GM12872 (cell line): ENCODE measurements around the gene GXYLT1.

ENCODE experiments used
- CTCF ChIP-seq: IDR thresholded peaks from 3 replicates; pipeline ENCODE4 v1.5.1; 2011; ENCODE audit warnings: low read depth, mild to moderate bottlenecking, low read length, moderate library complexity; ENCODE audit not compliant: insufficient read depth

Gene GXYLT1

DNA sequence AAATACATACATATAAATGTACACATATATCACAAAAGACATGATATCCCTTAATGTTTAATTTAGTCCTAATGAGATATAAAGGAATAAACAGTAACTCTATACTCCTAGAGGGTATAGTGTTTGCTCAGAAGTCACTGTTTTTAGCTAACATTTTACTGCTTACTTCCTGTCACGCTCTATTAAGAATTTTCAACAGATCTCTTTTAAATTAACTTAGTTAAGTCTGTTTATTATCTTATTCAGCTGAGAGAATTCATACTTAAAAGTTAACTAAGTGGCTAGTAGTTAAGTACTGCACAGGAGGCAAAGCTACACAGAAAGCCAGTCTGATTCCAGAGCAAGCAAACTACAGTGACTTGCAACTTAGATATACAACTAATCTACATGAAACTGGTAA is 39.9 kb downstream of the GXYLT1 start:
- TF ChIP-seq CTCF = no peak

GRCh38 chr12:42104087-42104486 is 40.6 kb downstream of the GXYLT1 start:
- no peak; the same call in 2 of the 3 replicates for TF ChIP-seq CTCF

DNA sequence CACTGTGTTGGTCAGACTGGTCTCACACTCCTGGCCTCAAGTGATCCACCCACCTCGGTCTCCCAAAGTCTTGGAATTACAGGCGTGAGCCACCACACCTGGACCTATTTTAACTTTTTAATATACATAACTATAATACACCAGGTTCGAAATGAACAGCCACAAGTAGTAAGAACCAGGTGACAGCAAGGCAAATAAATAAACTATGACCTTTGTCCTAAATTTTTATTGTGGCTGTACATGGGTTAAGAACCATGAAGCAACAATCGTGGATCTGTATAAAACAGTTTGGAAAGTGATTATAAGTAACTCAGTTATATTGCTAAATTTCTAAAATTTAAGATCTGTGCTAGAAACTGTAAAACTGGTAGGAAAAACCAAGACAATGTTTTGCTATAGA is 41.5 kb downstream of the GXYLT1 start:
- no peak for TF ChIP-seq CTCF

DNA sequence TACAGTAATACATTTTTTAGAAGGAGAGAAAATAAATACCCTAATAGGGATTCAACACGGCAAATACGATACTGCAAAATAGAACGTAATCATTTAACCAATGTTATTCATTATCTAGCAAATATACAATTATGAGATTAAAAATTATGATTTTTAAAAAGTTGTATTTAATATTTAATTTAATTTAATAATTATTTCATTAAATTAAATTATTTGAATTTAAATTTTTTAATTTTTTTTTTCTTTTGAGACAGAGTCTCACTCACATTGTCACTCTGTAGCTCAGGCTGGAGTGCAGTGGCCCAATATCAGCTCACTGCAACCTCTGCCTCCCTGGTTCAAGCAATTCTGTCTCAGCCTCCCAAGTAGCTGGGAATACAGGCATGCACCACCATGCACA is 42.0 kb downstream of the GXYLT1 start:
- no peak for TF ChIP-seq CTCF

GRCh38 chr12:42099433-42099832 is 45.2 kb downstream of the GXYLT1 start:
- TF ChIP-seq CTCF = no peak

- no peak for TF ChIP-seq CTCF
Observed at GRCh38 chr12:42097971-42098370, 46.7 kb downstream of the GXYLT1 start.

DNA sequence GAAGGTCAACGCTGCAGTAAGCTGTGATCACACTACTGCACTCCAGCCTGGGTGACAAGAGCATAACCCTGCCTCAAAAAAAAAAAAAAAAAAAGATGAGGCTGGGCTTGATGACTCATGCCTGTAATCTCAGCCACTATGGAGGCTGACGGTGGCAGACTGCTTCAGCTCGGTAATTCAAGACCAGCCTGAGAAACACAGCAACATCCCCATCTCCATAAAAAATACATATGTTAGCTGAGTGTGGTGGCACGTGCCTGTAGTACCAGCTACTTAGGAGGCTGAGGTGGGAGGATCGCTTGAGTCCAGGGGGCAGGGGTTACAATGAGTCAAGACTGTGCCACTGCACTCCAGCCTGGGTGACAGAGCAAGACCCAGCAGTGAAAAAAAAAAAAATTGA is 50.4 kb downstream of the GXYLT1 start:
- TF ChIP-seq CTCF = no peak

DNA sequence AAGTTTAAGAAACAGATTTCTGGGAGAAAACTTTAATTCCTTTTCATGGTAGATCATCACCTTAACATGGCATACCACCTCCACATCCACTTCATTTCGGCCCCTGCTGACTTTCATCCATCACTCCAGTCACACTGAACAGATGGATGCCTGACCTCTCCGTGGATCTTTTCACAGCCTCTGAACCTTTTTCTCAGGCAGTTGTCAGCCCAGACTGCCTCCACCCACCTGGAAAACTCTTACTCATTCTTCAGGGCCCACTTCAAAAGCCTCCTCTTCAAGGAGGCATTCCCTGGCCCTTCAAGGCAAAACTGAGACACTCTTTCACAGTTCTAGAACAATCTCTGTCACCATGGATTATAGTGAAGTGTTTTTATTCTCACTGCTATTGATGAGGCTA is 52.9 kb downstream of the GXYLT1 start:
- no peak for TF ChIP-seq CTCF
